HepG2 (cell line): ENCODE data around the gene PYGB. TPM values are rescaled to one million over a fixed set of nuclear protein-coding genes. Genes with fewer than 3 reads are reported as not detected.
A peak's percentile ranks its signal among the peaks of the same experiment; 100 is the strongest.

Source experiments
- BORCS8-MEF2B ChIP-seq: sonication (generic); formaldehyde crosslinking; IDR thresholded peaks from 2 replicates; pipeline ENCODE4 v1.8.0; 2022; ENCODE audit warnings: mild to moderate bottlenecking, missing genetic modification reagents
- KLF12 ChIP-seq: sonication (generic); formaldehyde crosslinking; IDR thresholded peaks from 2 replicates; pipeline ENCODE4 v1.4.0; 2020; ENCODE audit warnings: missing genetic modification reagents, borderline replicate concordance
- TSC22D2 ChIP-seq: sonication (generic); formaldehyde crosslinking; IDR thresholded peaks from 2 replicates; pipeline ENCODE4 v1.5.1; 2020; ENCODE audit warnings: missing genetic modification reagents, mild to moderate bottlenecking, borderline replicate concordance
- ZFP41 ChIP-seq: sonication (generic); formaldehyde crosslinking; IDR thresholded peaks from 2 replicates; pipeline ENCODE4 v1.4.0; 2020; ENCODE audit warnings: mild to moderate bottlenecking, missing genetic modification reagents, borderline replicate concordance
- ZNF260 ChIP-seq: sonication (generic); formaldehyde crosslinking; IDR thresholded peaks from 2 replicates; pipeline ENCODE4 v1.4.0; 2020; ENCODE audit warnings: missing genetic modification reagents, low read depth, mild to moderate bottlenecking, borderline replicate concordance
- ZNF615 ChIP-seq: sonication (generic); formaldehyde crosslinking; IDR thresholded peaks from 2 replicates; pipeline ENCODE4 v1.5.0; 2020; ENCODE audit warnings: mild to moderate bottlenecking, missing genetic modification reagents, borderline replicate concordance
- ZNF619 ChIP-seq: sonication (generic); formaldehyde crosslinking; IDR thresholded peaks from 2 replicates; pipeline ENCODE4 v1.4.0; 2020; ENCODE audit warnings: mild to moderate bottlenecking, missing genetic modification reagents
- polyA plus RNA-seq, 8 experiments: library from polyadenylated mRNA; depleted of rRNA in 3 of 8; stranded (reverse) in 7 of 8; unstranded in 1 of 8; fragments of >200 nt; fragmentation: Illumina TruSeq in 4 of 8; extraction: Trizol in 4 of 8; gene quantifications; 2 replicates each; pipeline versions ENCODE4 v1.2.1 to v1.2.3, GENCODE V29; 2011 to 2016; ENCODE audit warnings: low read depth in 4 of 8, missing spikeins in 1 of 8, mixed read lengths in 1 of 8; ENCODE audit not compliant: insufficient read depth in 1 of 8
- total RNA-seq, 5 experiments: library from RNA; depleted of rRNA; stranded (reverse); fragments of >200 nt; fragmentation: Illumina TruSeq; extraction: Trizol; gene quantifications; 2 replicates each; pipeline ENCODE4 v1.2.3, GENCODE V29; 2016; ENCODE audit warnings: low read depth in 1 of 5
- TF ChIP-seq, protein P1 (sequence below): sonication (generic); formaldehyde crosslinking; IDR thresholded peaks from 2 replicates; pipeline ENCODE4 v1.4.0; 2020; ENCODE audit warnings: mild to moderate bottlenecking, missing genetic modification reagents

Gene PYGB
- total and polyA plus RNA-seq, 2 of the 13 experiments (the other 11 are each of a cell fraction or from before 2014, with no cell fraction given) = 24.2 to 86.3 TPM

DNA sequence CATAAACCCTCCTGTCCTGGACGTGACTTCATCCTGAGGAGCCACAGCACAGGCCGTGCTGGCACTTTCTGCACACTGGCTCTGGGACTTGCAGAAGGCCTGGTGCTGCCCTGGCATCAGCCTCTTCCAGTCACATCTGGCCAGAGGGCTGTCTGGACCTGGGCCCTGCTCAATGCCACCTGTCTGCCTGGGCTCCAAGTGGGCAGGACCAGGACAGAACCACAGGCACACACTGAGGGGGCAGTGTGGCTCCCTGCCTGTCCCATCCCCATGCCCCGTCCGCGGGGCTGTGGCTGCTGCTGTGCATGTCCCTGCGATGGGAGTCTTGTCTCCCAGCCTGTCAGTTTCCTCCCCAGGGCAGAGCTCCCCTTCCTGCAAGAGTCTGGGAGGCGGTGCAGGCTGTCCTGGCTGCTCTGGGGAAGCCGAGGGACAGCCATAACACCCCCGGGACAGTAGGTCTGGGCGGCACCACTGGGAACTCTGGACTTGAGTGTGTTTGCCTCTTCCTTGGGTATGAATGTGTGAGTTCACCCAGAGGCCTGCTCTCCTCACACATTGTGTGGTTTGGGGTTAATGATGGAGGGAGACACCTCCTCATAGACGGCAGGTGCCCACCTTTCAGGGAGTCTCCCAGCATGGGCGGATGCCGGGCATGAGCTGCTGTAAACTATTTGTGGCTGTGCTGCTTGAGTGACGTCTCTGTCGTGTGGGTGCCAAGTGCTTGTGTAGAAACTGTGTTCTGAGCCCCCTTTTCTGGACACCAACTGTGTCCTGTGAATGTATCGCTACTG is 22.0 kb upstream of the PYGB start (continued):
- TF ChIP-seq KLF12 (CRISPR knock-in tag) (0 out of 2 replicates have a peak, but pooled peaks have one; percentile 3), TSC22D2 (no peak), ZNF615 (CRISPR knock-in tag) (no peak), BORCS8-MEF2B (CRISPR knock-in tag) (no peak), ZNF260 (CRISPR knock-in tag) (no peak), ZNF619 (peak; percentile 50; the same call in 1 of the 2 replicates), ZFP41 (no peak)
- TF ChIP-seq, protein P1, sequence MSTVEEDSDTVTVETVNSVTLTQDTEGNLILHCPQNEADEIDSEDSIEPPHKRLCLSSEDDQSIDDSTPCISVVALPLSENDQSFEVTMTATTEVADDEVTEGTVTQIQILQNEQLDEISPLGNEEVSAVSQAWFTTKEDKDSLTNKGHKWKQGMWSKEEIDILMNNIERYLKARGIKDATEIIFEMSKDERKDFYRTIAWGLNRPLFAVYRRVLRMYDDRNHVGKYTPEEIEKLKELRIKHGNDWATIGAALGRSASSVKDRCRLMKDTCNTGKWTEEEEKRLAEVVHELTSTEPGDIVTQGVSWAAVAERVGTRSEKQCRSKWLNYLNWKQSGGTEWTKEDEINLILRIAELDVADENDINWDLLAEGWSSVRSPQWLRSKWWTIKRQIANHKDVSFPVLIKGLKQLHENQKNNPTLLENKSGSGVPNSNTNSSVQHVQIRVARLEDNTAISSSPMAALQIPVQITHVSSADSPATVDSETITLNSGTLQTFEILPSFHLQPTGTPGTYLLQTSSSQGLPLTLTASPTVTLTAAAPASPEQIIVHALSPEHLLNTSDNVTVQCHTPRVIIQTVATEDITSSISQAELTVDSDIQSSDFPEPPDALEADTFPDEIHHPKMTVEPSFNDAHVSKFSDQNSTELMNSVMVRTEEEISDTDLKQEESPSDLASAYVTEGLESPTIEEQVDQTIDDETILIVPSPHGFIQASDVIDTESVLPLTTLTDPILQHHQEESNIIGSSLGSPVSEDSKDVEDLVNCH (CRISPR knock-in tag) = no peak
